Neuronal stem cell (in vitro differentiated cells): ENCODE data around the gene KNG1.

Experiments
- DNase-seq: peaks from one replicate; pipeline ENCODE4 v3.0.0-alpha.2; 2013; ENCODE audit warnings: low spot score
- H2AFZ ChIP-seq: one replicate; pipeline ENCODE4 v1.6.1; 2013; ENCODE audit warnings: mild to moderate bottlenecking, low read length, inconsistent platforms
- H2AK5ac ChIP-seq: 2 replicates; pipeline ENCODE4 v1.6.1; 2013; ENCODE audit warnings: low read depth, mild to moderate bottlenecking, inconsistent platforms, low read length, moderate library complexity, mixed read lengths
- H2BK120ac ChIP-seq: 2 replicates; pipeline ENCODE4 v1.6.1; 2013; ENCODE audit warnings: low read depth, mild to moderate bottlenecking, inconsistent platforms, low read length, moderate library complexity, mixed read lengths
- H2BK12ac ChIP-seq: one replicate; pipeline ENCODE4 v1.6.1; 2013; ENCODE audit warnings: low read length, inconsistent platforms
- H2BK15ac ChIP-seq: 2 replicates; pipeline ENCODE4 v1.6.1; 2013; ENCODE audit warnings: mild to moderate bottlenecking, low read length, inconsistent platforms, mixed read lengths
- H2BK5ac ChIP-seq: one replicate; pipeline ENCODE4 v1.6.1; 2013; ENCODE audit warnings: inconsistent platforms, mild to moderate bottlenecking, low read length, moderate library complexity
- H3K14ac ChIP-seq: one replicate; pipeline ENCODE4 v1.6.1; 2013; ENCODE audit warnings: low read length, inconsistent platforms
- H3K18ac ChIP-seq: 2 replicates; pipeline ENCODE4 v1.6.1; 2013; ENCODE audit warnings: low read length, inconsistent platforms
- H3K23ac ChIP-seq: 2 replicates; pipeline ENCODE4 v1.6.1; 2013; ENCODE audit warnings: low read depth, mild to moderate bottlenecking, mixed read lengths, low read length, inconsistent platforms; ENCODE audit not compliant: poor library complexity
- H3K27ac ChIP-seq: replicated peaks from 3 replicates; pipeline ENCODE4 v1.5.1; 2013; ENCODE audit warnings: low read length, inconsistent platforms
- H3K27me3 ChIP-seq, 3 experiments: 2 replicates each; pipeline ENCODE4 v1.6.1; 2013; ENCODE audit warnings: low read length in 3 of 3, mild to moderate bottlenecking in 2 of 3, inconsistent platforms in 1 of 3, low read depth in 1 of 3, mixed read lengths in 1 of 3, moderate library complexity in 1 of 3; ENCODE audit not compliant: control insufficient read depth in 3 of 3, insufficient read depth in 3 of 3
- H3K36me3 ChIP-seq, 2 donors: replicated peaks in 1 of 2; 2 replicates each; pipeline ENCODE4 v1.6.1; 2013; ENCODE audit warnings: low read length in 2 of 2; ENCODE audit not compliant: control insufficient read depth in 2 of 2, insufficient read depth in 2 of 2
- H3K4ac ChIP-seq: 2 replicates; pipeline ENCODE4 v1.6.1; 2013; ENCODE audit warnings: inconsistent platforms, mild to moderate bottlenecking, low read length, moderate library complexity
- H3K4me1 ChIP-seq, 2 donors: 1 replicate in 1 of 2; 2 replicates in 1 of 2; pipeline ENCODE4 v1.6.1; 2013; ENCODE audit warnings: low read length in 2 of 2, low read depth in 1 of 2; ENCODE audit not compliant: control insufficient read depth in 2 of 2, insufficient read depth in 1 of 2
- H3K4me2 ChIP-seq: one replicate; pipeline ENCODE4 v1.6.1; 2013; ENCODE audit warnings: mild to moderate bottlenecking, low read length, inconsistent platforms; ENCODE audit not compliant: insufficient read depth, poor library complexity, severe bottlenecking
- H3K4me3 ChIP-seq, 2 donors: 2 replicates each; pipeline ENCODE4 v1.5.1; 2013; ENCODE audit warnings: low read length in 2 of 2, mild to moderate bottlenecking in 2 of 2, inconsistent platforms in 1 of 2, moderate library complexity in 1 of 2
- H3K79me1 ChIP-seq: one replicate; pipeline ENCODE4 v1.6.1; 2013; ENCODE audit warnings: low read depth, mild to moderate bottlenecking, inconsistent platforms, low read length, moderate library complexity
- H3K9ac ChIP-seq: one replicate; pipeline ENCODE4 v1.6.1; 2013; ENCODE audit warnings: mild to moderate bottlenecking, low read depth, low read length, inconsistent platforms; ENCODE audit not compliant: poor library complexity
- H3K9me3 ChIP-seq, 2 donors: replicated peaks in 1 of 2; 2 replicates each; pipeline versions ENCODE3 to v1.6.1; 2013; ENCODE audit warnings: low read length in 2 of 2, mild to moderate bottlenecking in 2 of 2, inconsistent platforms in 1 of 2, low read depth in 1 of 2, mixed read lengths in 1 of 2, moderate library complexity in 1 of 2; ENCODE audit not compliant: control insufficient read depth in 2 of 2, insufficient read depth in 1 of 2
- H4K8ac ChIP-seq: one replicate; pipeline ENCODE4 v1.6.1; 2013; ENCODE audit warnings: low read depth, mild to moderate bottlenecking, inconsistent platforms, low read length, moderate library complexity
- H4K91ac ChIP-seq: one replicate; pipeline ENCODE4 v1.6.1; 2013; ENCODE audit warnings: low read length, low read depth, mild to moderate bottlenecking, inconsistent platforms; ENCODE audit not compliant: poor library complexity
- WGBS, 2 donors: extraction: QIAGEN DNeasy Blood & Tissue Kit; methylation state at CpG; one replicate each; pipeline ENCODE4 v1.1.7; 2013; ENCODE audit warnings: missing lambda C conversion rate in 2 of 2, mixed read lengths in 1 of 2; ENCODE audit not compliant: insufficient read length in 2 of 2, insufficient replicate concordance in 1 of 2; ENCODE audit errors: extremely low coverage in 2 of 2; 5-methylcytosine and 5-hydroxymethylcytosine counted together

KNG1 gene

DNA sequence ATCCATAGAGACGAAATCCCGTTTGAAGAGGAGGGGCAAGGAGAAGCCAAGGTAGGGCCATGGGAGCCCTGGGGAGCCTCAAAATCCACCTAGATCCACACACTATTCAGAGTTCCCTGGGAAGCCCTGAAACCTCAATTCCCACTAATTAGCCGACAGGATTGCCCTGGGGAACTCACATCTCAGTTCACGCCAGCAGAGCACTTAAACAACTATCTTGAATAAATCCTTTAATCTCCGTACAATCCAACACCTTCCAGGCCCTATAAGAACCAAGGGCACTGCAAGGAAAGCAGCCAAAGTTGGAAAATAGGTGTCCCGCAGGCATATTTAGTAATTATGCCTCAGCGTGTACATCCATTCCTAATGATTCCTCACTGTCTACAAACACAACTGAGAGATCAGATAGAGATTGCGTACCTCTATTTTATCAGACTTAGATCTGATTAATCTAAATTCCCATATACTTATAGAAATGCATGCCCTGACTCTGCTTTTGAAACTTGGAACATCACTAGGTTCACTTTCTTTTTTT lies 40.6 kb downstream of the KNG1 start:
- no peaks in the 10 kb centered on the region for H3K36me3 ChIP-seq
- H4K91ac ChIP-seq = no peak overlapping the region
- H3K14ac ChIP-seq = no peak overlapping the region
- H2BK12ac ChIP-seq = no peak overlapping the region
- H3K4me3 ChIP-seq = no peak overlapping the region
- H3K4me2 ChIP-seq = no peak overlapping the region
- no peak overlapping the region for H4K8ac ChIP-seq
- peaks cover 0 to 11% (median 0%) of the 10 kb centered on the region in 3 experiments for H3K27me3 ChIP-seq
- no peak overlapping the region for H2BK15ac ChIP-seq
- DNase-seq = no peak
- no CpG with 5 or more reads among the region's 8 CpGs for WGBS, 2 donors
- H3K79me1 ChIP-seq = no peaks in the 10 kb centered on the region
- H3K4me1 ChIP-seq = peaks cover 0 to 6% of the 10 kb centered on the region in 2 donors
- H2AK5ac ChIP-seq = no peak overlapping the region
- no peak overlapping the region for H3K23ac ChIP-seq
- no peak overlapping the region for H3K4ac ChIP-seq
- no peaks in the 10 kb centered on the region for H3K9me3 ChIP-seq
- no peak overlapping the region for H2BK120ac ChIP-seq
- no peak overlapping the region for H3K27ac ChIP-seq
- no peak overlapping the region for H3K9ac ChIP-seq
- no peak overlapping the region for H2BK5ac ChIP-seq
- no peak overlapping the region for H2AFZ ChIP-seq
- no peak overlapping the region for H3K18ac ChIP-seq

DNA sequence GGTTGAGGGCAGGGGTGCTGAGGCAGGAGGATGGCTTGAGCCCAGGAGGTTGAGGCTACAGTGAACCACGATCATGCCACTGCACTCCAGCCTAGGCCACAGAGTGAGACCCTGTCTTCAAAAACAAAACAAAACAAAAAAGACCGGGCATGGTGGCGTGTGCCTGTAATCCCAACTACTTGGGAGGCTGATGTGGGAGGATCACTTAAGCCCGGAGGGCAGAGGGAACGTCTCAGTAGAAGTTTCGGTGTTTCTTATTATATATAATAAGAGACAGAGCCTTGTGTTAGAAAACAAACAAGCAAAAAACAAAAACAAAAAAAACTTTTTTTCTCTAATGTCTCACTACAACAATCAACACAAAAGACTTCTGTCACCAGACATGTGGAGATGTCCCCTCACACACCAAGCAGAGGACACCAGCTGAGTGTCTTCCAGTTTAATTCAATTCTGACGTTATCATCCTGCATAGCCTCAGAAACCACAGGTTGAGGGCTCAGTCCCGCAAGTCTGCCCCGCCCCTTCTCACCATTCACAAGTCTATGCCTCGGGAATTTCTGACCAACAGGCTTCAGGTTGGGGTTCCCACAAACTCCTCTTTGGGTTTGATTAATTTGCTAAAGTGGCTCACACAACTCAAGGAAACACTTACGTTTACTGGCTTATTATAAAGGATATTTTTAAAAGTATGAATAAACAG lies 42.2 kb downstream of the KNG1 start:
- Histone ChIP-seq H3K9me3 (no peaks in the 10 kb centered on the region), H3K4me1 (peaks cover 0 to 6% of the 10 kb centered on the region in 2 donors), H2AK5ac (no peak overlapping the region), H3K27me3 (peaks cover 0 to 17% (median 0%) of the 10 kb centered on the region in 3 experiments), H3K18ac (no peak overlapping the region), H2AFZ (no peak overlapping the region), H3K4me3 (no peak overlapping the region), H3K4me2 (no peak overlapping the region), H2BK120ac (no peak overlapping the region), H3K14ac (peak overlapping the region; percentile 71), H4K91ac (no peak overlapping the region), H2BK5ac (no peak overlapping the region), H2BK15ac (no peak overlapping the region), H3K36me3 (no peaks in the 10 kb centered on the region), H4K8ac (no peak overlapping the region), H2BK12ac (no peak overlapping the region), H3K9ac (no peak overlapping the region), H3K79me1 (no peaks in the 10 kb centered on the region), H3K4ac (no peak overlapping the region), H3K27ac (no peak overlapping the region), H3K23ac (no peak overlapping the region)
- DNase-seq = no peak
- no CpG with 5 or more reads among the region's 11 CpGs for WGBS, 2 donors

DNA sequence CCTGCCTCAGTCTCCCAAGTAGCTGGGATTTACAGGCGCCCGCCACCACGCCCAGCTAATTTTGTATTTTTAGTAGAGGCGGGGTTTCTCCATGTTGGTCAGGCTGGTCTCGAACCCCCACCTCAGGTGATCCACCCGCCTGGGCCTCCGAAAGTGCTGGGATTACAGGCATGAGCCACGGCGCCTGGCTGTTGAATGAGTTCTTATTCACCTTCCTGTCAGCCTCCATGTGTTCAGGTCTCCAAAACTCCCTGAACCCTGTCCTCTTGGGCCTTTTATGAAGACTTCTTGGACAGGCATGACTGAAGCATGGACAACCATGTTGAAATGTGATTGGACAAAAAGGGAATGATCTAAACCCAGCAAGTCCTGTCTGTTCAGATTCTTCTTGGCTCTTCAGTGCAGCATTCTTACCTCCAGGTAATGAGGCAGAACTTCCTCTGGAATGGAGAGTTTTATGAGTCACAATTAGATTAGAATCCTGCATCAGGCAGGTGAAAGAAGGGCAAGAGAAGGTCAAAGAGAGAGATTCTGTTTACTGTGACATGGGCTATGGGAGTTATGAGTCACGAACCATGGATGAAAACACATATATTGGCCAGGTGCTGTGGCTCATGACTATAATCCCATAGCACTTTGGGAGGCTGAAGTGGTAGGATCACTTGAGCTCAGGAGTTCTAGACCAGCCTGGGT lies 43.1 kb downstream of the KNG1 start:
- no CpG with 5 or more reads among the region's 10 CpGs for WGBS, 2 donors
- no peaks in the 10 kb centered on the region for H3K36me3 ChIP-seq
- H3K18ac ChIP-seq = no peak overlapping the region
- H3K4ac ChIP-seq = no peak overlapping the region
- no peak overlapping the region for H3K9ac ChIP-seq
- no peaks in the 10 kb centered on the region for H3K9me3 ChIP-seq
- no peak overlapping the region for H4K91ac ChIP-seq
- no peak overlapping the region for H2AFZ ChIP-seq
- peaks cover 0 to 6% of the 10 kb centered on the region in 2 donors for H3K4me1 ChIP-seq
- H2BK12ac ChIP-seq = no peak overlapping the region
- H3K27me3 ChIP-seq = peaks cover 0 to 12% (median 0%) of the 10 kb centered on the region in 3 experiments
- H3K23ac ChIP-seq = no peak overlapping the region
- H2AK5ac ChIP-seq = no peak overlapping the region
- no peak overlapping the region for H3K27ac ChIP-seq
- H2BK5ac ChIP-seq = no peak overlapping the region
- H3K14ac ChIP-seq = no peak overlapping the region
- no peak for DNase-seq
- no peaks in the 10 kb centered on the region for H3K79me1 ChIP-seq
- H3K4me2 ChIP-seq = no peak overlapping the region
- no peak overlapping the region for H4K8ac ChIP-seq
- no peak overlapping the region for H2BK15ac ChIP-seq
- H2BK120ac ChIP-seq = no peak overlapping the region
- no peak overlapping the region for H3K4me3 ChIP-seq

DNA sequence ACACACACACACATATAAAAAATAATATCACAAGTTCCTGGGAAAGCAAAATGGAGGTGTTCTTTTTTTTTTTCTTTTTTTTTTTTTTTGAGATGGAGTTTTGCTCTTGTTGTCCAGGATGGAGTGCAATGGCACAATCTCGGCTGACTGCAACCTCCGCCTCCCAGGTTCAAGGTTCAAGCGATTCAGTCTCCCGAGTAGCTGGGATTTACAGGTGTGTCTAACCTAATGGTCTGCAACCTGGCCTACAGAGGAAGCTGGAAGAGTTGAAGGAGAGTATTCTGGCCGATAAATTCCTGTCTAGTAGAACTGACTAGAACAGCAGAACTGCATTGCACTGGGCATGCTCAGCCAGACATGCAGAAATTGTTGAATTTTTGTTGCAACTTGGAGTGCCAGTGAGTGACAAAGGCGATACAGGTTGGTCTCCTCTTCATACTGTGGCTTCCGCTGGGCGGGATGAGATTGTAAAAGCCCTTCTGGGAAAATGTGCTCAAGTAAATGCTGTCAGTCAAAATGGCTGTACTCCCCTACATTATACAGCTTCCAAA lies 43.8 kb downstream of the KNG1 start:
- no peak overlapping the region for H2BK5ac ChIP-seq
- H2BK12ac ChIP-seq = no peak overlapping the region
- WGBS, 2 donors = no CpG with 5 or more reads among the region's 8 CpGs
- no peak overlapping the region for H3K14ac ChIP-seq
- peaks cover 0 to 6% of the 10 kb centered on the region in 2 donors for H3K4me1 ChIP-seq
- H3K9me3 ChIP-seq = no peaks in the 10 kb centered on the region
- H3K9ac ChIP-seq = no peak overlapping the region
- no peak overlapping the region for H3K18ac ChIP-seq
- H3K27me3 ChIP-seq = peaks cover 0 to 12% (median 0%) of the 10 kb centered on the region in 3 experiments
- H4K91ac ChIP-seq = no peak overlapping the region
- H3K36me3 ChIP-seq = no peaks in the 10 kb centered on the region
- H4K8ac ChIP-seq = no peak overlapping the region
- H2BK120ac ChIP-seq = no peak overlapping the region
- no peak overlapping the region for H3K27ac ChIP-seq
- H3K4me2 ChIP-seq = no peak overlapping the region
- H2AFZ ChIP-seq = peak overlapping the region; percentile 11
- H3K23ac ChIP-seq = no peak overlapping the region
- no peak overlapping the region for H3K4ac ChIP-seq
- no peak for DNase-seq
- no peaks in the 10 kb centered on the region for H3K79me1 ChIP-seq
- no peak overlapping the region for H3K4me3 ChIP-seq
- H2BK15ac ChIP-seq = no peak overlapping the region
- no peak overlapping the region for H2AK5ac ChIP-seq
